Uterus (tissue), 2 donors: ENCODE results near the gene LBHD2.

Experiments
- POLR2A ChIP-seq, 2 donors: fragments of 450-650 bp; IDR thresholded peaks; one replicate each; pipeline ENCODE4 v1.6.1; 2016; ENCODE audit warnings: antibody characterized with exemption in 2 of 2, mild to moderate bottlenecking in 1 of 2, moderate library complexity in 1 of 2
- TF ChIP-seq, protein P1 (sequence below), 4 experiments: fragments of 200-600 bp in 2 of 4; fragments of 450-650 bp in 2 of 4; sonication (generic) in 2 of 4; IDR thresholded peaks; one replicate each; pipeline ENCODE4 v1.5.1; 2016 to 2019; ENCODE audit warnings: antibody characterized with exemption in 4 of 4, mild to moderate bottlenecking in 2 of 4, moderate library complexity in 1 of 4

DNA sequence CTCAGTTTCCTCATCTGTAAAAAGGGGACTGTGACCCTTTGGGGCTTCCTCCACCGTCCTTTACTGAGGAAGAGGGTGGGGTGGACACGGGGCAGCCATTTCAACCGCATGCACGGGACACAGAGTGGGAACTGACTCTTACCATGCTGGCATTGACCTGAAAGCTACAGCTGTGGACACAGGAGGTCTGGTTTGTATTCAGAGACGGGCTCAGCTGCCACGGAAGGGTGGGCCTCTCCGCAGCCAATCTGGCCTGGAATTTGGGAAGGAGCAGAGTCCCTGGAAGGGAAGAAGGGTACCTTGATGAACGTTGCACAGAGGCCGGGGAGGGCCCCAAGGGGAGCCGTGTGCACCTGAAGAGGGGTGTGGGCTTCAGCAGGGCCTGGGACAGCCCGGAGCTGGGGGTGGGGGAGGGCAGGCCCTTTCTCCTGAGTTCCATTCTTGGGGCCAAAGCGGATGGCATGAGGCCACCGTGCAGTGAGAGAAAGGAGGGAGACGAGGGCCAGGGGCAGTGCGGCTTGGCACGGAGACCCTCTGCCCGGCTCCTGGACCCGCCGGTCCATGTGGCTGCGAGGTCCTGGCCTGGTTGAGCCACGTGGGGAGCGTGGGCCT, 53.8 kb downstream of the LBHD2 start:
- TF ChIP-seq, protein P1, sequence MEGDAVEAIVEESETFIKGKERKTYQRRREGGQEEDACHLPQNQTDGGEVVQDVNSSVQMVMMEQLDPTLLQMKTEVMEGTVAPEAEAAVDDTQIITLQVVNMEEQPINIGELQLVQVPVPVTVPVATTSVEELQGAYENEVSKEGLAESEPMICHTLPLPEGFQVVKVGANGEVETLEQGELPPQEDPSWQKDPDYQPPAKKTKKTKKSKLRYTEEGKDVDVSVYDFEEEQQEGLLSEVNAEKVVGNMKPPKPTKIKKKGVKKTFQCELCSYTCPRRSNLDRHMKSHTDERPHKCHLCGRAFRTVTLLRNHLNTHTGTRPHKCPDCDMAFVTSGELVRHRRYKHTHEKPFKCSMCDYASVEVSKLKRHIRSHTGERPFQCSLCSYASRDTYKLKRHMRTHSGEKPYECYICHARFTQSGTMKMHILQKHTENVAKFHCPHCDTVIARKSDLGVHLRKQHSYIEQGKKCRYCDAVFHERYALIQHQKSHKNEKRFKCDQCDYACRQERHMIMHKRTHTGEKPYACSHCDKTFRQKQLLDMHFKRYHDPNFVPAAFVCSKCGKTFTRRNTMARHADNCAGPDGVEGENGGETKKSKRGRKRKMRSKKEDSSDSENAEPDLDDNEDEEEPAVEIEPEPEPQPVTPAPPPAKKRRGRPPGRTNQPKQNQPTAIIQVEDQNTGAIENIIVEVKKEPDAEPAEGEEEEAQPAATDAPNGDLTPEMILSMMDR (IDR thresholded peaks at IDR 0.05) = no peak
- TF ChIP-seq POLR2A (IDR thresholded peaks at IDR 0.05) = no peak
